Stimulated activated CD8-positive, alpha-beta memory T cell treated with anti-CD3 and anti-CD28 coated beads, Interleukin-4, amount 100 ng/mL, for 1 hour (primary cell): ENCODE data around the gene ANXA2.

ENCODE experiments used
- DNase-seq, 2 donors: peaks; one replicate each; pipeline ENCODE4 v3.0.0-alpha.2; 2020; ENCODE audit warnings: low read depth in 2 of 2, low spot score in 1 of 2

Gene ANXA2

DNA sequence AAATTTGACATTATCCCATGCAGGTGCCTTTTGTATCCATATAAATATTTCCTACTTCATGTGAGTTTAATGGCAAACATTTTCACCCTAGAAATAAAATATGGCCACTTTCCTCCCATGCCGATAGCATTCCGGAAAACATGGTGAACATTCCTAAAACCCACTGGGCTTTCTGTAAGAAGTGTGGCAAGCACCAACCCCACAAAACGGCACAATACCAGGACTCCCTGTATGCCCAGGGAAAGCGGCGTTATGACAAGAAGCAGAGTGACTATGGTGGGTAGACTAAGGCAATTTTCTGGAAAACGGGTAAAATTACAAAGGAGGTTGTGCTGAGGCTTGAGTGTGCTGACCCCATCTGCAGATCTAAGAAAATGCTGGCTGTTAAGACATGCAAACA, 7.6 kb downstream of the ANXA2 start:
- DNase-seq = no peak

DNA sequence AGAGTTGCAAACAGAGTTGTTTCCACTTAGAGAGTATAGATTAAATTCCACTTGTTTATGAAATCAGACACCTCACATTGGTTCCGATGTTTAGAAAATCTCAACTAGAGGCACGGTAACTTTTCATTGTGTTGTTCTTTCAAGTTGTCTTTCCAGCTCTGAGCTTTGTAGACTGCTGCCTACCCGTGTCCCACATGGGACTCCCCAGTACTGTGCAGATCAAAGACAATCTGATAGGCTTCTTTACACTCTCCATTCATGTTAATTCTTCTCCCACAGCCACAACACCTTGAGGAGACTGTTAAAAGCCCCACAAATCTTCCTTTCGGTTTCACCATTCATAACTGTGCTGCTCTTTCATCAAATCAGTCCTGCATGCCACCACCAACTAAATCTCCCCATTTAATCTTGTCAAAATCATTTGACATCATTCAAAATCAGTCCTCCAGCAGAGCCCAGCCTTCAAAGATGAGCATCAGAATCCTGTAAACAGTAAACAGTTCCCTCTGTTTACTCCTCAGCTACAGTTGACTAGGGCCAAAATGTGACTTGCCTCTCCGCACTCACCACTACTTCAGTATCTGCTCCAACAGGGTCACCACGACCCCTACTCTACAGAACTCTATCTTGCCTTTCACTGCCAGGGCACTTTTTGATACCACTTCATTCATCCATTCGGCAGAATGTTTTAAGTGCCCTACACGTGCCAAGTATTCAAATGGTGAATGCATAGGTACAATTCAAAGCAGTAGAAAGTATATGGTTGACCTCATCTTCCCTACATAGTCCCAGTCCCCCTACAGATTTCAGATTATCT, 8.3 kb downstream of the ANXA2 start:
- DNase-seq = no peak

DNA sequence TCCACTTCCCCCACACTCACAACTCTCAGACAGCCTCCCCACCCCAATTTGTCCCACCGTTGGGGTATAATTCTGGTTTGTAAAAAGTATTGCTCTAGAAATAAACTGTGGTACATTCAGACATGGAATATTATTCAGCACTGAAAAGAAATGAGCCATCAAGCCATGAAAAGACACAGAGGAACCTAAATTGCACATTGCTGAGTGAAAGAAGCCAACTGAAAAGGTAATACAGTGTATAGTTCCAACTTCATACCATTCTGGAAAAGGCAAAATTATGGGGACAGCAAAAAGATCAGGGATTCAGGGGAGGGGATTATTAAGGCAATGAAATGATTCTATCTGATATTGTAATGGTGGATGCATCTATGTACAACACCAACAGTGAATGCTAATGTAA, 10.5 kb downstream of the ANXA2 start:
- DNase-seq = no peak

DNA sequence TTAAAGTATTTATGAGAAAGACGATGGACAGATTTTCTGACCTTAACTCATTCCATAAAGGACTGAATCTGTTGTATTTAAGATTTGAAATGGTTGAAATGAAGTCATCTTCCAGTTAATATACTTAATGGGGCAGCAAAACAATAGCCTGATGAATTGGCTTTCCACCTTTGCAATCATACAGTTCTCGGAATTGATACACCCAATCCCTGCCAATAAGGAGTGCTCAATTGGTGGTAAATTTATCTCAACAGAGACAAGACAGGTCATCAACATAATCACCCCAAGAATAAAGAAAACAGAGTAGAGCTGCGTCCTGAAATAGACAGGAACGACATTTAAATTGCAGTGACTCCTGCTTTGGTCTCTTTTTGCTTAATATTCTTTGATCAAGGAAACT, 11.2 kb downstream of the ANXA2 start:
- no peak for DNase-seq

DNA sequence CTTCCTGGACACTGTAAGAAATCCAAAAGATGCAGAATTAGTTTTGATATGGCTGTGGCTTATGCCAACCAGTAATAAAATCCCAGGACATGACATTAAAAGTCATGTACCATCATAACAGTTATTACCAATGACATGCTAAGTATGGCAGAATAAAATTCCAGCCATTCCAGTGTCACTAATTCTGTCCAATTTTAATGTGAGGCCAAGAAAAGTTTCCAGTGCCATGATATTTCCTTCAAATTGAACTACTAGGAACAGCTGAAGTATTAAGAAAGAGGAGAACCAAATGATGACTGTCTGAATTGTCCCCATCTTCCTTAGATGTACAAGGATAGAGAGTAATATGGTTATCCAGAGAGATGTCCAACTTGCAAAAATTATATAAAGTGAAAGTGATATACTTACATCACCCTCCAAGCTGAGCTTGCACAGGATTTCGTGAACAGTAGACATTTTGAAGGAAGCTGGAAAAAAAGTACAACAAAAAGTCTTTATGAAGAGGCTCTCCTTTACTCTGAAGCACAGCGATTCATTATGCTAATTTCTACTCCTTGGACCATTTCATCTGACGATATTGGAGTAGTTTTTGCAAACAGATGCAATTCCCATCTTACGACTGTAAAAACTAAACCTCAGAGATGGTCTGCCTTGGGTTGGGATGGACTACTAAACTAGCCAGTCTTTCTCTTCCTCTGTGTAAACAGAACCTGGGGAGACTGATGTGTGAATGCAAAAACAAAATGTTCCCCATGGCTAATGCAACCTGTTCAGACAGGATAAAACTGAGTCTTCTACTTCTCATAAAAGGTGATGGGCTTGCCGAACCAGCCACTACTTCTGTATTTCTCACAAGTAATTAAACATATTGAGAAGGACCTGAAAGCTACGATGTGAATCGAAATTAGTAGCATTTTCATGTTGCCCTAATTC, 11.9 kb downstream of the ANXA2 start:
- DNase-seq = no peak

DNA sequence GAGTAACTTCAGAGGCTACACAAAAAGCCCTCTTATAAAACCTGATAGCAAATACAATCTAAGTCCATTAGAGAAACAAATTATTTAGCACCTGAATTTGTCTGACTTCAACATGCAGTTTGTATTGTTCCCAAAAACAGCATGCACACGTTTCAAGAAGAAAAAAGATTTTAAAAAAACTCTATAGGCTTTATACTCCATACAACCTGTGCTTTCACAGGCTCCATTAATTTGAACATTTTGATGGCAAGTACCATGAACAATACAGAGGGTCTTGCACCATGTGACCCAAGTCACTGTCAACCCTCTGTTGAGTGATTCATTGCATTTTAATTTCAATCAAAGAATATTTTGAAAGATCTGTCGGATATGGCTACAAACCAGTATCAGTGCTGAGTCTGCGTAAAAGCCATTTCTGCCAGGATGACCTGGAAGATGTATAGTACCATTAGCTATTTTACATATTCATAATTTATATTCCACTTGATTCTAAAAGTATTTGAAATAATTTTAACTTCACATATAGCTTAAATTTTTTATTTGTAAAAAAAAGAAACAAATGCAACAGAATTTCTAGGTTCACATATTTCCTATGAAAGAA, 13.2 kb downstream of the ANXA2 start:
- DNase-seq = no peak

DNA sequence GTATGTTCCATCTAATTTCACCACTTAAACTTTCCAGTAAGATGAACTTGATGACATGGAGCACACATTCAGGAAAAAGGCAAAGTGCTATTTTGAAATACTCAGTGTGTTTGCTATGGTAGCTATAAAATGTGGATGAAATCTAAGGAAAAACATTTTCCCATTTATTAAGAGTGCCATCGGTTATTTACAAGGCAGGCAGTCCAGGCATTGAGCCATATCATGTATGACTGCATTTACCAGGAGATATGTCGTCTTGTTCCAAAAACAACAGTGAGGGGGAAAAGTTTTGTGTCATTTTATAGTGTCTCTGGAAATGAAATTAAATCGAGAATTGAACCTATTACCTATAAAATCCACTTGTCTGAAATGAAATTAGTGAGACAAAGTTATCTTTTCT, 13.7 kb downstream of the ANXA2 start:
- DNase-seq = no peak

DNA sequence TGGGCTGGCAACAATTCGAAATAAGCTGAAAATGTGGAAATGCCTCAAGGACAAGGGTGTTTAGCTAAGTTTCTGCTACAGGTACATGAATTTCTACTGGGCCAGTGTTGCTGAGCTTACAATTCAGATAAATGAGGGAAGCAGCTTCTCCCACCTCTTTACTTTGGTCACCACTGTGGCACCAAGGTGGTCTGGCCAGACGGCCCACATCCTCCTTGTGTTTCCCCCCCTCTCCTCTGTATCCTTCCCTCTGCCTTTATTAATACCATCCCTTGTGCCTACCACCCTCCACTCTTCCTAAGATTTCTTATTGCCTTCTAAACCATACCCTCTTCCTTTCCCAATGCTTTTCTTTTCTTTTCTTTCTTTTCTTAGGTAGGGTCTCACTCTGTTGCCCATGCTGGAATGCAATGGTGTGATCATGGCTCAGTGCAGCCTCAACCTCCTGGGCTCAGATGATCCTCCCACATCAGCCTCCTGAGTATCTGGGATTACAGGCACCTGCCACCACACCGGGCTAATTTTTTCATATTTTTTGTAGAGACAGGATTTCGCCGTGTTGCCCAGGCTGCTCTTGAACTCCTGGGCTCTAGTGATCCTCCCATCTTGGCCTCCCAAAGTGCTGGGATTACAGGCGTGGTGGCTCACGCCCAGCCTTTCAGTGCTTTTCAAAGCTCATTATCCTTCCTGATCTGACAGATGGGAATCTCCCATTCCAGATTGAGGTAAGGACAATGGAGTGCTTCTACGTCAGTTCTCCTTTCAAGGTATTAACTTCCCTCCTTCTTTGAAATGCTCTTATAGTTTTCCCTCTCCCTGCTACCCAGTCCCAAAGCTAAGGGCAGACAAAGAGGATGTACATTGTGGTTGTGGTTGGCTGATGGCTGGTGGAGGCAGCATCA, 14.8 kb downstream of the ANXA2 start:
- no peak for DNase-seq

DNA sequence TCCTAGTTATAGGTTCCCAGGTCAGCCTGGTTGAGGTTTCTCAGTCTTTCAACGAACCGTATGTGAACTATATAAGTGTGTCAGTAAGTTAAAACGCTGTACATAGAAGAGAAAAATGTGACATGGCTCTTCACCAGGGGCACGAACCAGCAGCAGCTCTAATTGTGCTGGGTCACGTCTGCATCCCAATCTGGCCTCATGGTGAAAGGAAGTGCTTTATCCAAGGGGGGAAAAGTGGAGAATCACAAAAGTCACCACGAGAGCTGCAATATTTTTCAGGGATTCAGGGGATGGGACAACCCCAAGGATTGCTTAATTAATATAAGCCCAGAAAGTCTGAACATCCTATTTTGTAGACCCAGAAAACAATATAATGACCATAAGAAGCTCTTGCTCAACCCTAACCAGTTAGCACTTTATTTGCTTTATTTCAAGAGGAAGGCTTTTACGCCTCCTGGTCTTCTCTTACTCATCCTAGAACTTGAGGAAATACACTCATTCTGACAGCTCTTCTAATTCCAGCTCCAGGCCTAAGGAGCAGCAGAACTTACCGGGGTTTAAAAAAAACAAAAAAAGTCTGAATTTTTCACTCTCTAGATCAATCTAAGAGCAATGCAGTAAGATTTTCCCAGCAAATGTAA, 16.5 kb downstream of the ANXA2 start:
- DNase-seq = no peak

DNA sequence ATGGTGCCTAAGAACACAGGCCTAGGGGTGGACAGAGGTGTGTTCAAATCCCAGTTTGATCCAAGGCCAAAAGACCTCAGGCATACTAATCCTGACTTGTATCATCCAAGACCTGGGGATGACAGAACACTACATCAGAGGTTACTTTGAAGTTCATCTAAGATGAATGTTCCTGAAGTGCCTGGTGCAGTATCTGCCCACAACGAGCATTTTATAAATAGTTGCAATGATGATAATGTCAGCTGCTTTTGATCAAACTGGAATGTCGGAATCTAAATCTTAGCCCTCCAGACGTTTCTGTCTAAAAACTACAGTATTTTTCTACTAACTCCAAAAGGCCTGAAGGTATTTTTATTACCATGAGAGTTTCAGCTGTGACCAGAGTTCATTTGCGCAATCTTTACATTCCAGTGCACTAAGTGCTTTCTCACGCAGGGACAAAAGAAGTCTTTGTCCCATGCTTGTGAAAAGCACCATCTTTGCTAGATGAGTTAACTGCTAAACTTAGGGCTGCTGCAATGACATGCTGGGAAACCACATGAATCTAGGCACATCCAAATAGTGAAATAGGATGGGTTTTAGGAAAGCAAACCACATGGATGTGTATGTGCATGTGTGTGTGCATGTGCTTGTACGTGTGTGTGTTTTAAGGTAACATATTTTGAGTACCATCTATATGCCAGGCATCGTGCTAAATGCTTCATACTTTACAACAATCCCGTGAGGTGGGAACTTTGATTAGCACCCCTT, 18.1 kb downstream of the ANXA2 start:
- no peak for DNase-seq

DNA sequence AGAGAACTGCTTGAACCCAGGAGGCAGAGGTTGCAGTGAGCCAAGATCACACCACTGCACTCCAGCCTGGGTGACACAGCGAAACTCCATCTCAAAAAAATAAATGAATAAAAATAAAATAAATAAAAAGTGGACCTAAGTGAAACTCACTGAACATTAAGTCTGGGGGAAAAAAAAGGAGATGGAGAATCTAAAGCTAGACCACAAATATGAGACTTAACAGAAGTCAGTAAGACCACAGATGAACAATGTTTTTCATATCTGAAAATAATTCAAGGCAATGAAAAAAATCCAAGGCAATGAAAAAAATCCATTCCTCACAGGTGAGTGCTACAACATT, 18.6 kb downstream of the ANXA2 start:
- DNase-seq = no peak

DNA sequence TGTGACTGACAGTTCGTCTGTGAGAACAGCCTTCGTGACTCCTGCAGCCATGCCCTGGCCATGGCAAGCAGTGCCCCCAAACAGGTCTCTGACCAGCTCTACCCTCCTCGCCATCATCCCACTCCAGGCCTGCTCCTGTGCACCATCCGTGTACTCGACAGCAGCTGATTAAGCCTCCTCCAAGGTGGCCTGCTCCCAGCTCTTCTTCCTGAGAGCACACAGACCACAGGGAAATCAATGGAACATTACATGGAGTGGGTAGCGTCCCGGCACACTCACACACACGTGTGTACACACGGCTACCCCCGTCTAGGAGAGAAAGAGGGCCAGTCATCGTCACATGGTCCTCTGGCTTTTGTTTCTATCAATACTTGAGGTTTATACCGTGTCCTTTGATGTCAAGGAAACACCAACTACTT, 21.1 kb downstream of the ANXA2 start:
- DNase-seq = no peak

DNA sequence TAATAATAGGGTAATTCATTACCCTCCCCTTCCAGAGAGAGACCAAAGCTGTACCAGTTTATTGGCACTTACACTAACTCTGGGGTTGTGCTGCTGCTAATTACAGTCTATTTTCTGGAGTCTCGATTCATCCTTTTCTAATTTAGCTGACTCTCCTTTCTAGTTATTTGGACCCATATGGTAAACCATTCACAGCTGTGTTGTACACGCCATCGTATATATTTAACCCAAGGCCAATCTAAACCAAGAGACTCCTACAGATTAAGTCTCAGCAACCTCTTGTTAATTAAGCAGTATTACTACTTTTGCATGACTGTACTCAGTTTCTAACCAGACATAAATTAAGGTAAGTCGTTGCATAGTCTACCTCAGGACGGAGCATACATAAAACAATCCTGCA, 22.5 kb downstream of the ANXA2 start:
- DNase-seq = no peak

DNA sequence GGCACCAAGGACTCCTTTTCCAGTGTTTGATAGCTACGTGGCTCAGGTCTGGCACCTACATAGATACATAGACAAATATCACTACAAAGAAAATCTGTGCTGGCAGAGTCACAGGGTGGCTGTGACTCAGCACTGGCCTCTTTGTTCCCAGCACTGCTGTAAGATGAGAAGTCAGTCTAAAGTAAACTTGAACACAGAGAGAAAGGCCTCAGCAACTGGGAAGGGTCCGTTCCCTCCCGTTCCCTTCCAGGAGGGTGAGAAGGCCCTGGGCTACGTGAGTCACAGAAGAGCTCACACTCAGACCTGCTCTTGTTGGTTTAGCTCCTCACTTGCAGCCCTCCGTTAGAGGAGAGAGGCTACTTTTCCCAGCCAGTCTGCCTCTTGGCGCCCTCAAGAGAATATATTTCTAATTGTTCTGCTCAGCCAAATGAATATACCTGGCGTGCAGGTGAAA, 23.1 kb downstream of the ANXA2 start:
- no peak for DNase-seq

DNA sequence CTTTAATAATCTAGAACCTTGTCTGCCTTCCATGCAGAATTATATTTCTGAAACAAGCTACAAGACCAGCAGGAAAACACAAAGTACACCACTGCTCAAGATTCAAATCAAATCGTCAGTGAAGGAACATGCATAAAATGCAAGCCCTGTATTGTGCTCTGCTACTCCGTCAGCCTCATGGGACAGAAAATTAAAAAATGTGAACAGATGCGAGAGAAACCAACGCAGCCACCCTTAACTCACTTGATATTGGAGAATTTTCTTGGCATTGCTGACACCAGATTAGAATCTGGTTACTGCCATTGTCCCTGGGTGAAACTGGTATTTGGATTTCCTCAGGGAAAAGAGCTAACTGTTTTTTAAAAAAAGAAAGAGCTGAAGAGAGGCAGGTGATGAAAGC, 23.6 kb downstream of the ANXA2 start:
- DNase-seq = no peak

DNA sequence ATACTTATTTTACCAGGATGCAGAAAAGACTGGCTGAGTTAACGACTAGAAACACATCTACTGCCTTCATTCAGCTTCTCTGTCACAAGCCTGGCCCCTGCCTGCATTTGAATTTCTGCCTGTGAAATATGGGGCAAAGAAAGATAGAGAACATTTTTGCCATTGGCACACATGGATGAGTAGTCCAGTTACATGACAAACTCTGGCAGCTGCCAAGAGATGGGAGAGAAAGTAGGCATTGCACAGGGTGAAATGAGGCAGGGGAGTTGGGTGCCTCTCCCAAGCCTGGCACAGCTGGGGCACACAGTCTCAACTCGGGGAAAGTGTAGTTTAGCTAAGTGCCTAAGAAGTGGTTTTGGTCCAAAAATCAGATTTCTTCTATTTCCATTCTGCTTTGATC, 24.0 kb downstream of the ANXA2 start:
- no peak for DNase-seq

DNA sequence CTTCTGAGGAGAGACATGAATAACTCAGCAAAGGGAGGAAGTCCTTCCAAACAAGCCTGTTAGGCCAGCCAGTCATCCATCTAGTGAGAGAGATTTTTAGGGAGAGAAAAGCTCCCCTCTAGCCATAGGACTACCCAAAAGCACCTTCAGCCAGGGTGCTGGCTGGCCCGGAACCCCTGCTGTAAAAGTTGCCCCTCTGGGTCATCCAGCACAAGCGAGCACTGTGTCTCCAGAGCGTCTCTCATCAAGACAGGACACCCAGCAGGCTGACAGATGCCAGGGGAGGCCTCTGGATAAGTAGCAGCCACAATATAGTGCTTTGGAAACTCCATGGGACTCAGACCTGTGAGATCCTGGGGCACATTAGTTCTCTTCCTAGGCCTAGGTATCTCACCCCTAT, 24.5 kb downstream of the ANXA2 start:
- DNase-seq = no peak

DNA sequence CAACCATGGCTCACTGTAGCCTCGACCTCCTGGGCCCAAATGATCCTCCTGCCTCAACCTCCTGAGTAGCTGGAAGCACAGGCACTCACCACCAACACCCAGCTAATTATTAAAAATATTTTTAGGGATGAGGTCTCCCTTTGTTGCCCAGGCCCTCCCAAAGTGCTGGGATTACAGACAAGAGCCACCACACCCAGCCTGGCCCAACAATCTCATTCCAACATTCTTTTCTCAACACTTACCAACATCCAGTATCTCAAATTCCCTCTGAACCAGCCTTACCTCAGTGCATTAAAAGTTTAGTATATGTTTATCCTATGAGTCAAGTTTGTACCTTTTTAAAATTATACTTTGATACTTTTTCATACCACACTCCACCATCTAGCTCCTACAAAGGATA, 25.0 kb downstream of the ANXA2 start:
- no peak for DNase-seq

DNA sequence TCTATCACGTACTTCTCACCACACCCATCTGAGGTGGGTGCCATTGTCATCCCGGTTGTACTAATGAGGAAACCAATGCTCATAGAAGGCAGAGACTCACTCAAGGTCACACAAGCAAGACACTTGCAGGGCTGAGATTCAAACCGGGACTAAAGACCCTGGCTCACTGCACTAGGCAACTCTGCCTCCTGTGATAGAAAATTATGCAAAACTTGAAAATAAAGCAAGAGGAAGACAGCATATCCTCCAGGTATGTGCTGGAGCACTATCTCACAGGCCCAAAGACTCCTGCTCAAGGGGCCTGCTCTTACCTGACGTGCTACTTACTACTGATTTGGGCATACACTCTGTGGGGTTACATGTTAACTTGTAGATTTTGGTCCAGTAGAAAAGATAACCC, 25.6 kb downstream of the ANXA2 start:
- no peak for DNase-seq
